Naive B cell (primary cell): ENCODE measurements around the gene RNPEPL1. TPM values are rescaled to one million over a fixed set of nuclear protein-coding genes. Genes with fewer than 3 reads are reported as not detected.
"Not testable (repeated sequence)": the region's sequence is repeated elsewhere in the genome, so short reads cannot be mapped to it uniquely, and the experiment has no call there.

Source experiments
- ATAC-seq, 2 donors: fragments of 150-1000 bp; cut with Tn5 transposase; 2 replicates each; pipeline ENCODE4 v1.10.0; 2021; ENCODE audit warnings: low read depth in 2 of 2, mild to moderate bottlenecking in 2 of 2, moderate library complexity in 2 of 2
- DNase-seq: peaks from one replicate; pipeline ENCODE4 v3.0.0; 2022
- H3K27ac Mint-ChIP-seq, 6 donors: one replicate each; pipeline ENCODE4 v1.8.0; 2020 to 2022; ENCODE audit warnings: mild to moderate bottlenecking in 6 of 6, mixed read lengths in 6 of 6, moderate library complexity in 5 of 6, inconsistent platforms in 2 of 6
- H3K27me3 Mint-ChIP-seq, 3 donors: one replicate each; pipeline ENCODE4 v1.8.0; 2021 to 2022; ENCODE audit warnings: mixed read lengths in 3 of 3, mild to moderate bottlenecking in 1 of 3
- H3K36me3 Mint-ChIP-seq, 2 donors: one replicate each; pipeline ENCODE4 v1.8.0; 2020 to 2022; ENCODE audit warnings: mixed read lengths in 2 of 2, inconsistent platforms in 1 of 2, mild to moderate bottlenecking in 1 of 2
- H3K4me1 Mint-ChIP-seq, 3 donors: one replicate each; pipeline ENCODE4 v1.8.0; 2020 to 2022; ENCODE audit warnings: mixed read lengths in 3 of 3, inconsistent platforms in 1 of 3, mild to moderate bottlenecking in 1 of 3, moderate library complexity in 1 of 3
- H3K4me3 Mint-ChIP-seq, 8 donors: one replicate each; pipeline ENCODE4 v1.8.0; 2020 to 2022; ENCODE audit warnings: mild to moderate bottlenecking in 8 of 8, mixed read lengths in 8 of 8, moderate library complexity in 8 of 8, inconsistent platforms in 2 of 8
- H3K9me3 Mint-ChIP-seq, 7 donors: one replicate each; pipeline ENCODE4 v1.8.0; 2020 to 2022; ENCODE audit warnings: mixed read lengths in 7 of 7, mild to moderate bottlenecking in 5 of 7, inconsistent platforms in 2 of 7, moderate library complexity in 1 of 7
- polyA plus RNA-seq, 6 donors: library from polyadenylated mRNA; unstranded; fragments of 300-500 nt; fragmentation: Illumina TruSeq; gene quantifications; one replicate each; pipeline ENCODE4 v1.2.3, GENCODE V29; 2021; ENCODE audit warnings: low read depth in 6 of 6

Gene RNPEPL1
- polyA plus RNA-seq, 6 donors from 2014 or later, result 15.6 to 44.3 (median 28.3) TPM

DNA sequence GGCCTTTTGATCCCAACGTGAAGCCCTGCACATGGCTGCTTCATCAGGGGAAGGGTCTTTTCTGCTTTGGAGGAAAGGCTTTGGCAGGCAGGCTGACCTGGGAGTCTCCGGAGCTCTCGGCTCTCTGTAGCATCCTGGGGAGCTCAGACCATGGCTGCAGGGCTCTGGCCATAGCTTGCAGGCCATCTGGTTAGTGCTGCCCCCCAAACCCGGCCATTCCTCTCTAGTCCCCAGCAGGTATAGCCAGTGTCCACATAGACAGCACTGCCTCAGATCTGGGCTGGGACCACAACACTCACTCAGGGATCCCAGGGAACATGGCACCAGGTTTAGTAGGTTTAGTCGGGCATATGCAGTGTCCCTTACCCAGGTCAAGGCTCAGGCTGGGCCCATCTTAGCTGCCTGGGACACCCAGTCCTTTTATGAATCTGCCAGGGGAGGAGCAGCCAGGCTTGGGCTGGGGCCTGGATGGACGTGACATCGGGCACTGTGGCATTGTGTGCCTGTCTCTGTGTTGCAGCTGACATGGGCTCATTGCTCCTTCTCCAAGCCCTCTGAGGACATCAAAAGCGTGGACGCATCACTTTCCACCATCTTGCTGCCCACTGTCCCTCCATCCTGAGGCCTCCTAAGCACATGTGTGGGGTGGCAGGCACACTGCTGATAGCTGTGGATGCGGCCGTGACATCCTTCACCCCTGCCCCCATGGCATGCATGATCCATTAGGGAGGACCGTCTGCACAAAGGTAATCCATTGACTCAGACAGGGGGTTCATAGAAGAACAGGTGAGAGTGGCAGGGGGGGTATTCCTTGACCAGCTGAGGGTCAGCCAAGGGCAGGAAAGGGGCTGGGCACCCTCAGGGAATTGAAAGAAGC, 37.8 kb downstream of the RNPEPL1 start:
- H3K27ac Mint-ChIP-seq, result no peak overlapping the region
- no peak overlapping the region for H3K4me3 Mint-ChIP-seq
- ATAC-seq, result no peak
- H3K27me3 Mint-ChIP-seq, result no peaks in the 10 kb centered on the region
- H3K4me1 Mint-ChIP-seq, result peaks cover 0 to 4% (median 0%) of the 10 kb centered on the region in 3 donors
- peaks cover 0 to under 1% of the 10 kb centered on the region in 2 donors for H3K36me3 Mint-ChIP-seq
- H3K9me3 Mint-ChIP-seq, result no peaks in the 10 kb centered on the region
- no peak for DNase-seq

DNA sequence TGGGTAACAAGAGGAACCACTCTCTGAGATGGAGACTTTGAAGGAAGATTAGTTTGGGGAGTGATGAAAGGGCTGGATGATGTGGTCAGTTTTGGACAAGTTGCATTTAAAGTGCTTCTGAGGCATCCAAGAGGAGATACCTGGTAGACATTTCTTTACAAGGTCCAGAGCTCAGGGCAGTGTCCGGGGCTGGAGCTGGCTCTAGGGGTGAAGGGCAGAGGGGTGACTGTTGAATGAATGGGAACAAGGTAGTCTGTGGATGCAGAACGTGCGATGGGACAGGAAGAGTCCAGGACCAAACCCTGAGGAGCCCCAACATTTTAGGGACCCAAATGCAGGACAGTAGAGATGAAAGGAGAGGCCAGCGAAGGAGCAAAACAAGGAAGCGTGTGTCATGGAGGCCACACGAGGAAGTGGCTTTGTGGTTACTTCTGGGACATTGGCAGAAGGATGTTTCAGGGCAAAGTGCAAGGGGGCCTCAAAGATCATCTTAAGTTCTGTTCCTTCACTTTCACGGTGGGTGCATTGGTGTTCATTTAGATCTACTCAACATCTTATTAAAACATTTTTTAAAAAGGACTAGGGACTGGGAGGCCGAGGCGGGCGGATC, 43.4 kb downstream of the RNPEPL1 start:
- no peak for ATAC-seq
- no peak overlapping the region for H3K4me3 Mint-ChIP-seq
- no peak for DNase-seq

DNA sequence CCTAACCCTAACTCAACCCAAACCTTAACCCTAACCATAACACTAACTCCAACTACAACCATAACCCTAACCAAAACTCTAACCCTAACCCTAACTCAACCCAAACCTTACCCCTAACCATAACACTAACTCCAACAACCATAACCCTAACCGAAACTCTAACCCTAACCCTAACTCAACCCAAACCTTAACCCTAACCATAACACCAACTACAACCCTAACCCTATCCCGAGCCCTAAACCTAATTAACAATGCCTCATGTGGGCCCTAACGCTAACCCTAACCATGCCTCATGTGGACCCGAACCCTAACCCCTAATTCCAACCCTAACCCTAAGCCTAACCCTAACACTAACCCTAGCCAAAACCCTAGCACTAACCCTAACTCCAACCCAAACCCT, 45.5 kb downstream of the RNPEPL1 start:
- Mint-ChIP-seq H3K4me1 (peaks cover 0 to 5% (median 0%) of the 10 kb centered on the region in 3 donors), H3K4me3 (no peak overlapping the region), H3K9me3 (peaks cover 0 to 10% (median 3%) of the 10 kb centered on the region in 7 donors), H3K36me3 (peaks cover 8 to 12% of the 10 kb centered on the region in 2 donors), H3K27me3 (no peaks in the 10 kb centered on the region), H3K27ac (no peak overlapping the region)
- ATAC-seq (no peak), DNase-seq (no peak)

More for the DNA sequence above, 43.4 kb downstream of the RNPEPL1 start:
- Mint-ChIP-seq H3K9me3 (peaks cover 0 to 1% (median 0%) of the 10 kb centered on the region in 7 donors), H3K27me3 (no peaks in the 10 kb centered on the region), H3K36me3 (peaks cover 0 to 9% of the 10 kb centered on the region in 2 donors), H3K4me1 (peaks cover 0 to 8% (median 0%) of the 10 kb centered on the region in 3 donors), H3K27ac (no peak overlapping the region)

DNA sequence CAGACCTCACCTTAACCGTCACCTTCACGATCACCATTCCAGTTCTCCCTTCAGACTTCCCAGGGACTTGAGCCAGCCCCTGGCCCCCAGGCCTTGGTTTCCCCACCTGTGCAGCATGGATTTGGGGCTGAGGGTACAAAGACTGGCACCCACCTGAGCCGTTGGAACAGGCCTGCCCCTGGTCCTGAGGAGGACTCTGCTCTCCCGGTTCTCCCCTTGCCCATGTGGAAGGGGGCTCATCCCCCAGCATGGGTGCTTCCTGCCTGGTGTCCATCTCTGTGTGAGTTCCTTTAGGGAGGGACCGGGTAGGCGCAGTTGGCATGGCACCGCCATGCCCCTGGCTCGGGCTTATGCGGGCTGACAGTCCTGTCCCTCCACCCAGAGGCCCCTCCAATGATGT, 46.1 kb downstream of the RNPEPL1 start:
- Mint-ChIP-seq H3K4me1 (peaks cover 0 to 5% (median 0%) of the 10 kb centered on the region in 3 donors), H3K27ac (no peak overlapping the region), H3K36me3 (peaks cover 8 to 17% of the 10 kb centered on the region in 2 donors), H3K4me3 (no peak overlapping the region), H3K27me3 (no peaks in the 10 kb centered on the region), H3K9me3 (peaks cover 0 to 10% (median 3%) of the 10 kb centered on the region in 7 donors)
- DNase-seq (no peak), ATAC-seq (no peak)

DNA sequence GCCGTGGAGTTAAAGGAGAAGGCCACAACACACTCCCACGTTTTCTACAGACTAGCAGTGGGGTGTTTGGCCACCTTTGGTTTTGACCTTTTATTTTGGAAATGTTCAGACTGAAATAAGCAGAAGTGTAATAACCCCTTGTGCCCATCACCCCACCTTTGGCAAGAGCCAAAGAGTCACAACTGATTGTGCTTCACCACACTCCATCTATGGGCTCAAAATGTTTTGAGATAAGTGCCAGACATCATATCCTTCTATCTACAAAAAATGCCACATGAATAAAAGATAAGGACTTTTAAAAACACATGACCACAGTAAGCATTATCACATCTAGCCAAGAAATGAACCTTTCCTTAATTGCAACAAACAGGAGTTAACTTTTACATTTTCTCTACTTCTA, 47.1 kb downstream of the RNPEPL1 start:
- H3K9me3 Mint-ChIP-seq, result peaks cover 0 to 10% (median 3%) of the 10 kb centered on the region in 7 donors
- no peaks in the 10 kb centered on the region for H3K27me3 Mint-ChIP-seq
- H3K27ac Mint-ChIP-seq, result no peak overlapping the region
- H3K4me1 Mint-ChIP-seq, result peaks cover 0 to 11% (median 0%) of the 10 kb centered on the region in 3 donors
- H3K4me3 Mint-ChIP-seq, result no peak overlapping the region
- H3K36me3 Mint-ChIP-seq, result peaks cover 8 to 17% of the 10 kb centered on the region in 2 donors
- DNase-seq (no peak), ATAC-seq (no peak)

DNA sequence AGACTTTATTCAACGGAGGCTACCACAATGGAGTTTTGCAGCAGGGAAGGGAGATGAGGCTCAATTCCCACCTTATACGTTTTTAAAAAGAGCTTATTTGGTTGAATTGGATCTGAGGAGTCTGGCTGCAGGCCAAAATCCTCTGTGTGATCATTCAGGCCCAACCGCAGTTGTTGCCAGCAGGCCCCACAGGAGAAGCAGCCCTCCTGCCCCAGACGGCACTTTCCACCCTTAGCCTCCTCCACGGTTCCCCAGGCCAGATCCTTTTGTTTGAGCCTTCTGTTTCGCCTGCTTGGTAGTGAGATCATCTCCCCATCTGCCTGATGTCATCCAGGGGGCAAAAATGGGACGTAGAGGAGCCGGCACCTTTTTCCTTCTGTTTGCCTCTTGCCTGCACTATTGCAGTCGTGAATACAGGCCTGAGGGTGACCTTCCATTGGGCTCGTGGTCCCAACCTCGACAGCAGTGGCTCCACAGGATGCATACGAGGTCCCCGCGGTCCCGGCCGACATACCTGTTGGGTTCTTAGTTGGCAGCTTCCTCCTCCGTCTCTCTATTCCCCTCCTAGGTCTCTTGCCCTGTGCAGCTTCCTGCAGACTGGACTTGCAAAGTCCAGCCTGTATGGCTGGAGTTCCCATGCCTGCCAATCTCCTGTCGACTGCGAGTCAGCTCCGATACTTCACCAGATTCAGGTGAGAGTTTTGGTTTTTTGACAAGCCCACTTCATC, 47.7 kb downstream of the RNPEPL1 start:
- Mint-ChIP-seq H3K27ac (no peak overlapping the region), H3K9me3 (peaks cover 0 to 10% (median 3%) of the 10 kb centered on the region in 7 donors), H3K4me1 (peaks cover 0 to 13% (median 0%) of the 10 kb centered on the region in 3 donors), H3K27me3 (no peaks in the 10 kb centered on the region), H3K36me3 (peaks cover 8 to 17% of the 10 kb centered on the region in 2 donors), H3K4me3 (peak overlapping the region in 1 of 8 donors; percentile 42)
- ATAC-seq, result no peak
- no peak for DNase-seq

DNA sequence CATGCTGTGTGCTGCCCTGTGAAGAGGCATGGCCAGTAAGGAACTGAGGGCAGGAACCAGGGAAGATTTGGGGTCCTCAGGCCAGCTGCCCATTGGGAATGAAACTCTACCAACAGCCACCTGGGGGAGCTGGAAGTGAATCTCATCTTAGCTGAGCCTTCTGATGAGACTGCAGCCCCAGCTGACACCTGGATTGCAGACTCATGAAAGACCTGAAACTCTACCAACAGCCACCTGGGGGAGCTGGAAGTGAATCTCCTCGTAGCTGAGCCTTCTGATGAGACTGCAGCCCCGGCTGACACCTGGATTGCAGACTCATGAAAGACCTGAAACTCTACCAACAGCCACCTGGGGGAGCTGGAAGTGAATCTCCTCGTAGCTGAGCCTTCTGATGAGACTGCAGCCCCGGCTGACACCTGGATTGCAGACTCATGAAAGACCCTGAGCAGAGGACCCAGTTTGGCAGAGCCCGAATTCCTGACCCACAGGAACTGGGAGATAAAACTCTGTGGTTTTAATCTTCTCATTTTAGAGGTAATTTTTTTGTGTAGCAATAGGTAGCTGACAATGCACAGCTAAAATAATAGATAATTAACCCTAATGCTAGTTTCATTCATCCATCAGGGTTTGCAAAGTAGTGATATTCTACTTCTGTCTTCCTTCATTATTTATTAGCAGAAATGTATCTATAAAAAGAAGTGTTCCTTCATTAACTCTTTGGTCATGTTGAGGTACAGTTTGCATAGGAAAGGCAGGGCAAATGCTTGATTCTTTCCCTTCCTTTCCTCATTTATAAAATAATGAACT, 48.8 kb downstream of the RNPEPL1 start:
- H3K27me3 Mint-ChIP-seq, H3K4me3 Mint-ChIP-seq, DNase-seq, H3K27ac Mint-ChIP-seq, H3K36me3 Mint-ChIP-seq, ATAC-seq: not testable (repeated sequence)
- H3K4me1 Mint-ChIP-seq, result peaks cover 0 to 12% (median 6%) of the 10 kb centered on the region in 3 donors
- peaks cover 0 to 12% (median 3%) of the 10 kb centered on the region in 7 donors for H3K9me3 Mint-ChIP-seq

DNA sequence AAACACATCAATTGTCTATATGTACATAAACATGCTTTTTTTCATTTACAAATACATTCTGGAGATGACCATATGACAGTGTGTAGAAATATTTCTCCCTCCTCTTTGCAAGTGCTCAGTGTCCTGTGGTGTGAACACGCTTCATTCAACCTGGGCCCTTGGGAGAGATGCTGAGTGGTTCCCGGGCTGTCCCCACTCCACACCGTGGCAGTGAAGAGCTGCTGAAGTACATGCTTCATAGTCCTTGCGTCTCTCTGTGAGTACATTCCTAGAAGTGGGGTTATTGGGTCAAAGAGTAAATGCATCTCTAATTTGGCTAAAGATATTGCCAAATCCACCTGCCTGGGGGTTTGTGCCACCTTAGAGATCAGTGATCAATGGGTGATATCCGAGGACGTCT, 50.5 kb downstream of the RNPEPL1 start:
- H3K4me3 Mint-ChIP-seq, result no peak overlapping the region
- H3K27me3 Mint-ChIP-seq, result peaks cover 0 to 16% (median 3%) of the 10 kb centered on the region in 3 donors
- ATAC-seq (no peak), DNase-seq (no peak)
- H3K27ac Mint-ChIP-seq, result peak overlapping the region in 1 of 6 donors; percentile 85
- peaks cover 0 to 12% (median 6%) of the 10 kb centered on the region in 3 donors for H3K4me1 Mint-ChIP-seq
- peaks cover 0 to 12% (median 3%) of the 10 kb centered on the region in 7 donors for H3K9me3 Mint-ChIP-seq
- peaks cover 7 to 8% of the 10 kb centered on the region in 2 donors for H3K36me3 Mint-ChIP-seq

DNA sequence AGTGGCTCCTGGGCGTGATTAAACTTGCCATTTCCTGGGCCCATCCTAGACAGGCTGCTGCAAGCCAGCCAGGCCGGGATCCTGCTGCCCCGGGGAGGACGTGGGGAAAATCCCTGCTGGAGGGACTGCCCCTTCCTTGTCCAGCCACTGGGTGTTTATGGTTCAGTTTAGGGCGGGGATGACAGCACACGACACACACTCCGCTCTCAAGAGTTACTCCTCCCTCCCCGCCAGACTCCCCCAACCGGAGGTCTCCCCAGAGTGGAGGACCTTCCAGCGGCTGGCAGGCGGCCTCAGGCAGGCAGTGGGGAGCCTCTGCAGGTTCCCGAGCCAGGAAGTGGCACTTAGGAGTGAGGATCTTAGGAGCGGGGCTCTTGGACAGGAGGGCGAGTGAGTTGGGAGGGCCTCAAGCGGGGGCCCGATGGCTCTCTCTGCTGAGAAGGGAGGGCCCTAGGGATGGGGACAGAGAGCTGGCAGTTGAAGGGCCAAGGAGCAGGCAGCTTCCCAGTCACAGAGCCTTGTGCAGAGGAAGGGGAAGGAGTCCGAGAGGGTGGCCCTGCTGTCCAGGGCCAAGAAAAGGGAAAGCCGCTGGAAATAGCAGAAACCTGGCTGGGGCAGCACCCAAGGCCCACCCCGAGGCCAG, 51.3 kb downstream of the RNPEPL1 start:
- peak overlapping the region in 1 of 8 donors; percentile 49 for H3K4me3 Mint-ChIP-seq
- peaks cover 7 to 12% (median 8%) of the 10 kb centered on the region in 3 donors for H3K4me1 Mint-ChIP-seq
- peaks cover 0 to 22% (median 3%) of the 10 kb centered on the region in 3 donors for H3K27me3 Mint-ChIP-seq
- peaks cover 0 to 12% (median 3%) of the 10 kb centered on the region in 7 donors for H3K9me3 Mint-ChIP-seq
- peaks cover 7 to 8% of the 10 kb centered on the region in 2 donors for H3K36me3 Mint-ChIP-seq
- DNase-seq (no peak), ATAC-seq (no peak)
- peak overlapping the region in 2 of 6 donors; percentile 56 to 85 for H3K27ac Mint-ChIP-seq

DNA sequence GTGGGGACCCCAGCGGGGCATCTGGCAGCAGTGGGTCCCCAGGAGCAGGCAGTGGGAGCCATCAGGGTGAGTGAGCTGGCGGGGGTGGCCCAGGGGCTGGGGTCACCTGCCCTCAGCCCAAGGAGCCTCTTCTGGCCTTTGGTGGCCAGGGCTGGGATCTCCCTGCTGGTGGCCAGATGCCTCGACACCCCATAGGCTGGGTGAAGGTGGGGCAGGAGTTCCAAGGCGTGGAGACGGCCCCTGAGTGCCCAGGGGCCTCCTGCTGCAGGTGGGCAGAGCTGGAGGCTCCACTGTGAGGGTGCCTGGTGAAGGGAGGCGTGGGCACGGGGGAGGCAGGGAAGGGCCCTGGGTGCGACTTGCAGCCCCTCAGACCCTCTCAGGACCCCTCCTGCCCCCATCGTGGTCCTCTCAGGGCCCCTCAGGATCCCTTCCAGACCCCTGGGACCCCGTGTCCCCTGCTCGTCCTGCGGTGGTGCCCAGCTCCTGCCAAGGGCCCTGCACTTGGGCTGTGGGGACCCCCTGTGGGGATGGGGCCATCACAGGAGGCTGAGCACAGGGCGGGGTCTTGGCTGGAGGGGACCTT, 52.0 kb downstream of the RNPEPL1 start:
- Mint-ChIP-seq H3K4me1 (peaks cover 13 to 17% (median 14%) of the 10 kb centered on the region in 3 donors), H3K27me3 (peaks cover 2 to 28% (median 7%) of the 10 kb centered on the region in 3 donors), H3K27ac (peak overlapping the region in 1 of 6 donors; percentile 86), H3K36me3 (peaks cover 7 to 8% of the 10 kb centered on the region in 2 donors), H3K4me3 (peak overlapping the region in 1 of 8 donors; percentile 49), H3K9me3 (peaks cover 0 to 12% (median 3%) of the 10 kb centered on the region in 7 donors)
- DNase-seq (no peak), ATAC-seq (no peak)

DNA sequence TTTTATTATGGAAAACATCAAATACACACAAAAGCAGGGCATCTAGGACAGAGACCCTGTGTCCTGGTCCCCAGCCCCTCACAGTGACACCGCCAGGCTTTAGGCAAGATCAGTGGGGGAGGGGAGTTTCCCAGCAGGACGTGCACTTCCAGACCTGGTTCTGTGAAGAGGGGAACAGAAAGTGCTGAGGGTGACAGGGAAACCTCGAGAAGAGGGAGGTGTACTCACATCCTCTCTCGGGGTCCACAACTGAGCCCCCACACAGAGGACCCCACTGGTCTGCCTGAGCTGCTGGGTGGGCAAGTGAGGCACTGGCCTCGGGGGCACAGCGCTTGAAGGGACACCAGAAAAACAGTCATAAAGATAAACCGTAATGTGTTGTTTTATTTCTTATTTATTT, 52.6 kb downstream of the RNPEPL1 start:
- DNase-seq (no peak), ATAC-seq (no peak)
- H3K4me3 Mint-ChIP-seq, result peak overlapping the region in 2 of 8 donors; percentile 77 to 96
- peaks cover 0 to 12% (median 3%) of the 10 kb centered on the region in 7 donors for H3K9me3 Mint-ChIP-seq
- peak overlapping the region in 2 of 6 donors; percentile 86 to 97 for H3K27ac Mint-ChIP-seq
- peaks cover 17 to 21% (median 17%) of the 10 kb centered on the region in 3 donors for H3K4me1 Mint-ChIP-seq
- peaks cover 5 to 32% (median 7%) of the 10 kb centered on the region in 3 donors for H3K27me3 Mint-ChIP-seq
- peaks cover 7 to 8% of the 10 kb centered on the region in 2 donors for H3K36me3 Mint-ChIP-seq

DNA sequence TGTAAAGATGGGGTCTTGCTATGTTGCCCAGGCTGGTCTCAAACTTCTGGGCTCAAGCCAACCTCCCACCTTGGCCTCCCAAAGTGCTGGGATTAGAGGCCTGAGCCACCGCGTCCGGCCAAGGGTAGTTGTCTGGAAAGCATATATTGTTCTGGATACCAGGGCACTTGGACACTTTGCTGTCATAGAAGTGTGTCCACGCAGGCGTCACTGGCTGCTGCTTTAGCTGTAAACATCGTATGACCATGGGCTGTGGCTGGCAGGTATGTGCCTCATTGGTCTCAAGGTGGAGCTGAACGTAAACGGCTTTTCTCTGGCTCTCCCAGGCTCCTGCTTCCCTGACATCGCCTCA, 53.8 kb downstream of the RNPEPL1 start:
- peaks cover 7 to 8% of the 10 kb centered on the region in 2 donors for H3K36me3 Mint-ChIP-seq
- peaks cover 5 to 32% (median 7%) of the 10 kb centered on the region in 3 donors for H3K27me3 Mint-ChIP-seq
- H3K27ac Mint-ChIP-seq, result peak overlapping the region in 3 of 6 donors; percentile 86 to 97 (median 97)
- DNase-seq (no peak), ATAC-seq (no peak)
- H3K4me1 Mint-ChIP-seq, result peaks cover 17 to 28% (median 25%) of the 10 kb centered on the region in 3 donors
- H3K9me3 Mint-ChIP-seq, result peaks cover 0 to 10% (median 2%) of the 10 kb centered on the region in 7 donors
- peak overlapping the region in 5 of 8 donors; percentile 42 to 96 (median 77) for H3K4me3 Mint-ChIP-seq
